Gastroesophageal sphincter (tissue), 3 donors: ENCODE measurements around the gene KRTAP9-8.

Source experiments
- POLR2A ChIP-seq, 2 donors: fragments of 450-650 bp; IDR thresholded peaks; one replicate each; pipeline ENCODE4 v1.6.1; 2017; ENCODE audit warnings: antibody characterized with exemption in 2 of 2, mild to moderate bottlenecking in 2 of 2, moderate library complexity in 1 of 2
- POLR2AphosphoS5 ChIP-seq: sonication (generic); formaldehyde crosslinking; IDR thresholded peaks from one replicate; pipeline ENCODE4 v1.6.1; 2017; ENCODE audit warnings: antibody characterized with exemption
- TF ChIP-seq, protein P1 (sequence below), 4 experiments: fragments of 200-600 bp in 2 of 4; fragments of 450-650 bp in 2 of 4; sonication (generic) in 1 of 4; IDR thresholded peaks; one replicate each; pipeline ENCODE4 v1.5.1; 2017 to 2019; ENCODE audit warnings: antibody characterized with exemption in 4 of 4, mild to moderate bottlenecking in 2 of 4, moderate library complexity in 2 of 4

DNA sequence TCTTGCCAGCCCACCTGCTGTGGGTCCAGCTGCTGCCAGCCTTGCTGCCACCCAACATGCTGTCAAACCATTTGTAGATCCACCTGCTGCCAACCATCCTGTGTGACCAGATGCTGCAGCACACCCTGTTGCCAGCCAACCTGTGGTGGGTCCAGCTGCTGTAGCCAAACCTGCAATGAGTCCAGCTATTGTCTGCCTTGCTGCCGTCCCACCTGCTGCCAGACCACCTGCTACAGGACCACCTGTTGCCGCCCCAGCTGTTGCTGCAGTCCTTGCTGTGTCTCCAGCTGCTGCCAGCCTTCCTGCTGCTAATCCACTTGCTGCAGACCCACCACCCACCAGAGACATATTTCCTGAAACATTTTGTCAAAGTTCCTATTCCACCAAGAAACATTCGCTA, 47.5 kb upstream of the KRTAP9-8 start:
- TF ChIP-seq POLR2A (IDR thresholded peaks at IDR 0.05) (no peak), POLR2AphosphoS5 (no peak)
- TF ChIP-seq, protein P1, sequence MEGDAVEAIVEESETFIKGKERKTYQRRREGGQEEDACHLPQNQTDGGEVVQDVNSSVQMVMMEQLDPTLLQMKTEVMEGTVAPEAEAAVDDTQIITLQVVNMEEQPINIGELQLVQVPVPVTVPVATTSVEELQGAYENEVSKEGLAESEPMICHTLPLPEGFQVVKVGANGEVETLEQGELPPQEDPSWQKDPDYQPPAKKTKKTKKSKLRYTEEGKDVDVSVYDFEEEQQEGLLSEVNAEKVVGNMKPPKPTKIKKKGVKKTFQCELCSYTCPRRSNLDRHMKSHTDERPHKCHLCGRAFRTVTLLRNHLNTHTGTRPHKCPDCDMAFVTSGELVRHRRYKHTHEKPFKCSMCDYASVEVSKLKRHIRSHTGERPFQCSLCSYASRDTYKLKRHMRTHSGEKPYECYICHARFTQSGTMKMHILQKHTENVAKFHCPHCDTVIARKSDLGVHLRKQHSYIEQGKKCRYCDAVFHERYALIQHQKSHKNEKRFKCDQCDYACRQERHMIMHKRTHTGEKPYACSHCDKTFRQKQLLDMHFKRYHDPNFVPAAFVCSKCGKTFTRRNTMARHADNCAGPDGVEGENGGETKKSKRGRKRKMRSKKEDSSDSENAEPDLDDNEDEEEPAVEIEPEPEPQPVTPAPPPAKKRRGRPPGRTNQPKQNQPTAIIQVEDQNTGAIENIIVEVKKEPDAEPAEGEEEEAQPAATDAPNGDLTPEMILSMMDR (IDR thresholded peaks at IDR 0.05): no peak
